Type B pancreatic cell (in vitro differentiated cells): Measurements from ENCODE around the gene POLR3A. TPM values are rescaled to one million over a fixed set of nuclear protein-coding genes. Genes with fewer than 3 reads are reported as not detected.
"Not testable (repeated sequence)": the region's sequence is repeated elsewhere in the genome, so short reads cannot be mapped to it uniquely, and the experiment has no call there.

Experiments used
- DNase-seq: peaks from one replicate; pipeline ENCODE4 v3.0.0; 2021; ENCODE audit warnings: mixed read lengths; ENCODE audit not compliant: unreplicated experiment; ENCODE audit errors: extremely low spot score
- H3K27ac Mint-ChIP-seq: 2 replicates; pipeline ENCODE4 v1.8.0; 2021; ENCODE audit warnings: mild to moderate bottlenecking, mixed read lengths
- H3K27me3 Mint-ChIP-seq: 2 replicates; pipeline ENCODE4 v1.8.0; 2021; ENCODE audit warnings: mixed read lengths
- H3K36me3 Mint-ChIP-seq: 2 replicates; pipeline ENCODE4 v1.8.0; 2021; ENCODE audit warnings: mixed read lengths
- H3K4me1 Mint-ChIP-seq: one replicate; pipeline ENCODE4 v1.8.0; 2021; ENCODE audit warnings: mixed read lengths; ENCODE audit not compliant: unreplicated experiment
- H3K4me3 Mint-ChIP-seq: 2 replicates; pipeline ENCODE4 v1.8.0; 2021; ENCODE audit warnings: mild to moderate bottlenecking, mixed read lengths
- H3K9me3 Mint-ChIP-seq: 2 replicates; pipeline ENCODE4 v1.8.0; 2021; ENCODE audit warnings: mixed read lengths
- total RNA-seq: library from RNA; stranded (reverse); gene quantifications from 2 replicates; pipeline ENCODE4 v1.2.1, GENCODE V29; 2021; ENCODE audit warnings: low replicate concordance
- TF ChIP-seq, protein P1 (sequence below): fragments of 200-600 bp; sonication (generic); conservative IDR thresholded peaks from 2 replicates; pipeline ENCODE4 v1.5.0; 2021; ENCODE audit warnings: antibody characterized with exemption, mild to moderate bottlenecking

The POLR3A gene
- total RNA-seq, 1 donor from 2014 or later = 23.8 TPM

DNA sequence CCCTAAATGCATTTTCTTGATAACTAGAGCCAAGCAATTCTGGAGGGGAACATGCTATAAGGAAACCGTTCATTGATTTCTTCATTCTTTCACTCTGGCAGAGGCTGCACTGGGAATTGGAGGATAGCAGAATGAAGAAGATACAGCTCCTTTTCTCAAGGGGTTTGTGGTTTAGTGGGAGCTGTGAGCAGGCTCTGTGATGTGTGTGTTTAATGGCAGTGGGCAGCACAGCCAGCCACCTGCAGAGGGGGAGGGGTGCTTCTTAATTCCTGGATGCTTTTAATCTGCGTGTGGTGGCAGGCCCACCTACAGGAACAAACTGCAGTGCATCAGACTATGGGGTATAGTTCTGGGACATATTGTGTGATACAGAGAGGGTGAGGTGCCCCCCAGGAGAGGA lies 36.3 kb upstream of the POLR3A start:
- H3K4me3 Mint-ChIP-seq = no peak overlapping the region

GRCh38 chr10:78064919-78065318 lies 35.6 kb upstream of the POLR3A start:
- not testable (repeated sequence) for H3K4me1 Mint-ChIP-seq, DNase-seq, H3K36me3 Mint-ChIP-seq, H3K27me3 Mint-ChIP-seq, H3K27ac Mint-ChIP-seq, H3K9me3 Mint-ChIP-seq, H3K4me3 Mint-ChIP-seq

More for the DNA sequence above, 36.3 kb upstream of the POLR3A start:
- Mint-ChIP-seq H3K36me3 (no peaks in the 10 kb centered on the region), H3K9me3 (no peaks in the 10 kb centered on the region), H3K27ac (no peak overlapping the region), H3K4me1 (peaks cover 4% of the 10 kb centered on the region), H3K27me3 (no peaks in the 10 kb centered on the region)
- DNase-seq = no peak
- TF ChIP-seq, protein P1, sequence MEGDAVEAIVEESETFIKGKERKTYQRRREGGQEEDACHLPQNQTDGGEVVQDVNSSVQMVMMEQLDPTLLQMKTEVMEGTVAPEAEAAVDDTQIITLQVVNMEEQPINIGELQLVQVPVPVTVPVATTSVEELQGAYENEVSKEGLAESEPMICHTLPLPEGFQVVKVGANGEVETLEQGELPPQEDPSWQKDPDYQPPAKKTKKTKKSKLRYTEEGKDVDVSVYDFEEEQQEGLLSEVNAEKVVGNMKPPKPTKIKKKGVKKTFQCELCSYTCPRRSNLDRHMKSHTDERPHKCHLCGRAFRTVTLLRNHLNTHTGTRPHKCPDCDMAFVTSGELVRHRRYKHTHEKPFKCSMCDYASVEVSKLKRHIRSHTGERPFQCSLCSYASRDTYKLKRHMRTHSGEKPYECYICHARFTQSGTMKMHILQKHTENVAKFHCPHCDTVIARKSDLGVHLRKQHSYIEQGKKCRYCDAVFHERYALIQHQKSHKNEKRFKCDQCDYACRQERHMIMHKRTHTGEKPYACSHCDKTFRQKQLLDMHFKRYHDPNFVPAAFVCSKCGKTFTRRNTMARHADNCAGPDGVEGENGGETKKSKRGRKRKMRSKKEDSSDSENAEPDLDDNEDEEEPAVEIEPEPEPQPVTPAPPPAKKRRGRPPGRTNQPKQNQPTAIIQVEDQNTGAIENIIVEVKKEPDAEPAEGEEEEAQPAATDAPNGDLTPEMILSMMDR = no peak

DNA sequence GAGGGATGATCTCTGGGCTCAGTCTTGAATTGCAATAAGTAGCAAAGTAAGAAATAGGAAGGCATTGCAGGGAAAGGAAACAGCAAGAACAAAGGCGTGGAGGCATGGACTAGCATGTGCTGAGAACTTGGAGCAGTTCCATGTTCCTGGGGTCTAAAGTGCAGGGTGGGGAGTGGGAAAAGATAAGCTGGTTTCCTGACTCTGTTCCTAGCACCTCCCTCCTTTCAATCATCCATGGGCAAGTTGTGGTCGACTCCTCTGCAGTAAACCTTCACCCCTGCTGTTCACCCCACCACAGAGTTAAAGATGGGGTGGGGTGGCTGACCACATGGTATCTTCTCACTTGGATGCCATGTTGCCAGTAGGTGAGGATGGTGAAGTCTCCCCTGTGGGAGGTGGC lies 33.9 kb upstream of the POLR3A start:
- TF ChIP-seq, protein P1 = no peak
- Mint-ChIP-seq H3K27me3 (no peaks in the 10 kb centered on the region), H3K27ac (no peak overlapping the region), H3K4me1 (peaks cover 4% of the 10 kb centered on the region), H3K36me3 (no peaks in the 10 kb centered on the region), H3K9me3 (no peaks in the 10 kb centered on the region), H3K4me3 (no peak overlapping the region)
- DNase-seq = no peak

DNA sequence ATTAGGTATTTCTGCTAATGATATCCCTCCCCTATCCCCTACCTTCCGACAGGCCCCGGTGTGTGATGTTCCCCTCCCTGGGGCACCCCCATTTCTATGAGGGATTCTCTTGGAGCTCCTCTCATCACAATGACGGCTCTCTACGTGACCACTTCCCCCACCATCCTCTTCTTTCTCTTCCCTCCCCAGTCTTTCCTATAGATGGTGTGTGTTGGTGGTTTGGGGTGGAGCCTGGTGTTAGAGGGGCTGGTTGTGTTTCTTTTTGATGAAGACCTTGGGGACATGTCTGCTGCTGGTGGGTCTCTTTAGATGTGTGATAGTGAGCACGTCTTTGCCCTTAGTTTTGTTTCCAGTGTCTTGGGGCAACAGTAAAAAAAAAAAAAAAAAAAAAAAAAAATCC lies 33.0 kb upstream of the POLR3A start:
- no peak overlapping the region for H3K4me3 Mint-ChIP-seq
- peaks cover 4% of the 10 kb centered on the region for H3K4me1 Mint-ChIP-seq
- H3K9me3 Mint-ChIP-seq = no peaks in the 10 kb centered on the region
- DNase-seq = no peak
- H3K27me3 Mint-ChIP-seq = no peaks in the 10 kb centered on the region
- no peaks in the 10 kb centered on the region for H3K36me3 Mint-ChIP-seq
- TF ChIP-seq, protein P1 = no peak
- H3K27ac Mint-ChIP-seq = no peak overlapping the region

GRCh38 chr10:78059906-78060702 lies 30.8 kb upstream of the POLR3A start:
- Mint-ChIP-seq H3K27me3 (no peaks in the 10 kb centered on the region), H3K4me3 (no peak overlapping the region), H3K9me3 (no peaks in the 10 kb centered on the region), H3K4me1 (peaks cover 4% of the 10 kb centered on the region), H3K36me3 (peaks cover 3% of the 10 kb centered on the region), H3K27ac (no peak overlapping the region)
- DNase-seq = no peak
- TF ChIP-seq, protein P1 = no peak

- Mint-ChIP-seq H3K27me3 (no peaks in the 10 kb centered on the region), H3K9me3 (no peaks in the 10 kb centered on the region), H3K36me3 (peaks cover 6% of the 10 kb centered on the region), H3K4me3 (no peak overlapping the region), H3K4me1 (peaks cover 4% of the 10 kb centered on the region), H3K27ac (no peak overlapping the region)
- DNase-seq = no peak
- TF ChIP-seq, protein P1 = no peak
These were observed 29.2 kb upstream of the POLR3A start for GRCh38 chr10:78058562-78058961.
